Stimulated activated CD8-positive, alpha-beta memory T cell treated with anti-CD3 and anti-CD28 coated beads, Interleukin-12 subunit alpha, Interleukin-12 subunit beta, amount 100 ng/mL, for 1 hour (primary cell): Measurements from ENCODE around the gene CKS1B.
"Not testable (repeated sequence)": the region's sequence is repeated elsewhere in the genome, so short reads cannot be mapped to it uniquely, and the experiment has no call there.

Experiments used
- DNase-seq: peaks from one replicate; pipeline ENCODE4 v3.0.0-alpha.2; 2020; ENCODE audit warnings: low read depth

CKS1B gene

GRCh38 chr1:154987326-154987725, 12.8 kb downstream of the CKS1B start:
- no peak for DNase-seq

- DNase-seq, result no peak
These were observed 13.8 kb downstream of the CKS1B start for GRCh38 chr1:154988058-154988954.

- no peak for DNase-seq
These were observed 14.8 kb downstream of the CKS1B start for GRCh38 chr1:154989195-154989860.

- DNase-seq, result no peak
These were observed 15.8 kb downstream of the CKS1B start for GRCh38 chr1:154990276-154990675.

GRCh38 chr1:154992721-154993571, 18.5 kb downstream of the CKS1B start:
- DNase-seq, result no peak

GRCh38 chr1:154993572-154994268, 19.2 kb downstream of the CKS1B start, which contains the start of gene LENEP:
Gene LENEP (plus strand): TSS chr1:154993586. CDS start chr1:154993608, 22 bp downstream.
- no peak for DNase-seq

- DNase-seq, result no peak
These were observed 19.7 kb downstream of the CKS1B start for GRCh38 chr1:154994269-154994587.

- no peak for DNase-seq
These were observed 20.1 kb downstream of the CKS1B start for GRCh38 chr1:154994591-154994990.

- not testable (repeated sequence) for DNase-seq
These were observed 21.0 kb downstream of the CKS1B start for GRCh38 chr1:154995301-154995983.

- no peak for DNase-seq
These were observed 22.7 kb downstream of the CKS1B start for GRCh38 chr1:154996966-154997701.

- no peak for DNase-seq
These were observed 23.8 kb downstream of the CKS1B start for GRCh38 chr1:154998201-154998780.

- peak; percentile 50 for DNase-seq
These were observed 24.5 kb downstream of the CKS1B start for GRCh38 chr1:154998818-154999570.

- no peak for DNase-seq
These were observed 25.3 kb downstream of the CKS1B start for GRCh38 chr1:154999571-155000410.

GRCh38 chr1:155000411-155000725, 25.9 kb downstream of the CKS1B start:
- no peak for DNase-seq

GRCh38 chr1:155000726-155001424, 26.4 kb downstream of the CKS1B start:
- DNase-seq, result peak; percentile 67

GRCh38 chr1:155001425-155001674, 26.9 kb downstream of the CKS1B start:
- no peak for DNase-seq

- DNase-seq, result peak; percentile 96
These were observed 27.4 kb downstream of the CKS1B start for GRCh38 chr1:155001675-155002463.
